Stimulated activated CD4-positive, alpha-beta T cell treated with anti-CD3 and anti-CD28 coated beads, Interleukin-2, amount 100 ng/mL, for 4 hours (primary cell): ENCODE results near the gene HLTF.

Experiments
- DNase-seq: peaks from one replicate; pipeline ENCODE4 v3.0.0-alpha.2; 2020; ENCODE audit warnings: low read depth

Gene HLTF

GRCh38 chr3:149085828-149086231 lies 503 bp downstream of the HLTF start:
- no peak for DNase-seq

DNA sequence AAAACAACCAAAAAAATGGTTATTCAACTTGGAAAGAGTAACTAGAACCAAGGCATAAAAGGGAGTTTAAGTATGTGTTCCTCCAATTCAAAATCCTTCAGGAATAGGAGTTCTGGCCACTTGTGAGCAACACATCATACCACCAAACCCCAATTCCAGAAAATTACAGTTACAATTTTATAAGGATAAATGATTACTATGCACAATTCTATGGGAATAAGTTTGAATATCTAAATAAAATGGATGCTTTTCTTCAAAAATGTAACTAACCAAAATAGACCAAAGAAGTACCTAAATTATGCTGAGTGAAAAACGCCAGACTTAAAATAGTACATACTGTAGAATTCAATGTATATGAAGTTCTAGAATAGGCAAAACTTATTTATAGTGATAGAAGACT lies 4.6 kb downstream of the HLTF start:
- no peak for DNase-seq

- DNase-seq: no peak
Measured at GRCh38 chr3:149080699-149081091, 5.6 kb downstream of the HLTF start.

DNA sequence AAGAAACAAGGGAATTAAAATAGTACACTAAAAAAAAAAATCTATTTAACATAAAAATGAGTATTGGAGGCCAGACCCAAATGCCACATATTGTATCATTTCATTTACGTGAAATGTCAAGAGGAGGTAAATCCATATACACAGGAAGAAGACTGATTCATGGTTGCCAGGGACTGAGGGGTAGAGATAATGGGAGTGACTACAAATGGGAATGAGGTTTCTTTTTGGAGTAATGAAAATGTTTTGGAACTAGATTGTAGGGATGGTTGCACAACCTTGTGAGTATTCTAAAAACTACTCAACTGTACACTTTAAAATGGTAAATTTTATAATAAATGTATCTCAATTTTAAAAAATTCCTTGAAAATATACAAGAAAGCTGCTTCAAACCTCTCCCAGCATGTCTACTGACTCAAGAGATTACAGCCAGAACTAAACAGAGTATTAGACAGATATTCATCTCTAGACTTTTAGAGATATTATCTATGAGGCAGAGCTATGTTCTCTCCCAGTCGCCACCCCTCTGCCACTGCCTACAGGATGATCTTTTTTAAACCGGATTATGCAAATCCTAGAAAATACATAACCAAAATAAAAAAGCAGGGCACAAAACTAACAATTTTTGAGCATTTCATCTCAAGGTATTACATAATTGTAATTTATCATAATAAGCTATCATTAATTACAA lies 6.2 kb downstream of the HLTF start:
- DNase-seq: no peak

DNA sequence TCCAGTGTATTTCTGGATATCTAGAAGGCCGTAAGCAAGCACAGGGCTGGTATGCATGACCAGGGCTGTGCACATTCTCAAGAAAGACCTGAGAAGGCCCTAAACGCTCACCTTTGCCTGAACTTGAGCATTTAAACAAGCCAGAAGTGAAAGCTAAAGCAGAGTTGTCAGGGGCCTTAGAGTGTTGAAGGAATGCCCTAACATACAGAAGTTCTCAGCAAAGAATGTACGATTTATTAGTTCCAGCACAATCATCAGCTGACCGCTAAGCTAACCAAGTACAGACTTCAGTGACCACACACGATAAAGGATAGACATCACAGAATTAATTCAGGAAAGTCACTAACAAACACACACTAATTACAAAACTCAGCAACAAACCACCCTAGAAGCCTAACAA lies 8.7 kb downstream of the HLTF start:
- DNase-seq: no peak

DNA sequence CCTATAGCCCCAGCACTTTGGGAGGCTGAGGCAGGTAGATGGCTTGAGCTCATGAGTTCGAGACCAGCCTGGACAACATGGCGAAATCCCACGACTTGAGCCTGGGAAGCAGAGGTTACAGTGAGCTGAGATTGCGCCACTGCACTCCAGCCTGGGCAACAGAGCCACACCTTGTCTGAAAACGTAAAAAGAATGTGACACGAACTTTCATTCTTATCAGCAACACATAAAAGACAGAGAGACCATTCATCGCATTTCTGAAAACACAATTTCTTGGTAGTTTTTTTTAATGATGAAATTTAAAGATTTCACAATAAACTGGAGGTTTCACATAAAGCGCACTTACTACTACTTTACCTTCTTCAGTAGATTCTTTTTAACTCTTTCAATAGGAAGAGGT lies 18.4 kb downstream of the HLTF start:
- no peak for DNase-seq

- DNase-seq: no peak
Measured at GRCh38 chr3:149061776-149062175, 24.6 kb downstream of the HLTF start.

DNA sequence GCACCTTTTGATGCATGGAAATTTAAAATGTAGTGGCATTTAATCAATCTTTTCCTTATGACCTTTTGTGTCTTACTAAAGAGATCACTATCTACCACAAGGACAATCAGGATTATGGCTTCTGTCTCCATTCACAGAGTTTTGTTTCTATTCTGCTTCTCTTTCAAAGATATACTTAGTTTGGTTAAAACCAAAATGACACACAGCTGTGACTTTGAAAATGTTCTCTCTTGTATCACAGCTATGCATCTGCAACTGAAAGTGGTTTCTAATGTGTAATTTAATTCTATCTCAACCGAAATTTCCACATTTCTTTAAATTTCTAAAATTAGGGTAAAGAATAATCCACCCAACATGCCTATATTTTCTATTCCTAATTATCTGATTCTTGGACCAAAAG lies 27.7 kb downstream of the HLTF start:
- DNase-seq: no peak

- DNase-seq: no peak
Measured at GRCh38 chr3:149058198-149058597, 28.1 kb downstream of the HLTF start.

DNA sequence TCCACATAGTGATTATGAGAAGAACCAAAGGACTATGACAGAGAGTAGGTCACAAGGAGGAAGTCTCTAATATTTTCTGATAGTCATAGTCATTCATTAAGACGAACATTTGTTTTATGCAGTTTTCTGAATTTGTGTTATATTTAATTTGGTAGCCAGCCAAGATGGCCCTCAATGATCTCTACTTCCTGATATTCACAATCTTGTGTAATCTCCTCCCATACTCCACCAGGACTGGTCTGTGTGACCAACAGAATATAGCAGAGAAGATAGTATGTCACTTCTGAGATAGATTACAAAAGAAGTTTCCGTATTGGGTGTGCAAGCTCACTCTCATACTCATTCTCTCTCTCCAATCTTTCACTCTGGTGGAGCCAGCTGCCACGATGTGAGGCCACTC lies 30.8 kb downstream of the HLTF start:
- no peak for DNase-seq

DNA sequence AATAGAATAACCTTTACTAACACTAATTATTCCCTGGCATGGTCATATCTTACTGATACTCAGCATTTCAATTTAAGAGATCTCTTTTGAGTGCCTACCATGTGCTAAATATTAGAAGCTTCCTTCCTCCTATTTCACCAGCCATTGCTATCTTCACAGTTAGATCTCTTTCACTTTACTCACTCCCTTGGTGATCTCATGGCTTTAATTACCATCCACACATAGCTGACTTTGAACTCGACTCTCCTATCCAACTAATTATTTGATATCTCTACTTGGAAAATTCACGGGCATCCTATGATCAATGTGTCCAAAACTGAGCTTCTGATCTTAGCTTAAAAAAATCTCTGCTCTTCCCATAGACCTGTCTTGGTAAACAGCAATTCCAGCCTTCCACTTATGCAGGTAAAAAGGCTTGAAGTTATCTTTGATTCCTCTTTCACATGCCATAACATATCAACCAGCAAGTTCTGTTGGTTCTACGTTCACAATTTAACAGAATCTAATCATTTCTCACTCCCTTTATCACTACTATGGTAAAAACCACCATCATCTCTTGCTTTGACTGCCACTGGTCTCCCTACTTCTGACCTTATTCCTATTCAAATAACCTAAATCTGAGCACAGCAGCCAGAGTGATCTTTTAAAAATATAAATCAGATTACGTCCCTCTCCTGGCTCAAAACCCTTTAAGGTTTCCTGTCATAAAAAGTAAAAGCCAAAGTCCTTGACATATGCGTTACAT lies 41.8 kb downstream of the HLTF start:
- DNase-seq: no peak

DNA sequence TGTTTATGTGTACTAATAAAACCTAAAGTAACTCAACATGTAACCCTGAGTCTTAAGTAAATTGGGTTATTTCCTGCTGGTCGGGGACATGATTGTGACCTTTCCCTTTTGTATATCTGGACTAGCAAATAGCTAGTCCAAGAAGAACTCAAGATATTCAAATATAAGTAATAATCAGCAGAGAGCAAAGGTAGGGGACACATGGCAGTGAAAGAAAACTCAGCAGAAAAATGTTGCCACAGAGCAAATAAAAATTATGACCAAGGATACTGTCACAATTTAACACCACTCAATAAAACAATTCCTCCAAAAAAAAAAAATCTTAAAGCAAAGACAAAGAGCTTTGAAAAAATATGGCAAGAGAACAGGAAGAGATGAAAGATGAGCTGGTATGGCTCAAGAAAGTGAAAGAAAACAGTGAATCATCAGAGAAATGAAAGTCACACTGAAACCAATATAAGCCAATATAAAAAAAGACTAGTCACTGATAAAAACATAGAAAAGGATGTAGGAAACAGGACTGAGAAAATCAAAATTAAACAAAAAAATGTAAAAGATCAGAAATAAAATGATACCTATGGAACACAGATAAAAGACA lies 43.4 kb downstream of the HLTF start:
- DNase-seq: no peak

DNA sequence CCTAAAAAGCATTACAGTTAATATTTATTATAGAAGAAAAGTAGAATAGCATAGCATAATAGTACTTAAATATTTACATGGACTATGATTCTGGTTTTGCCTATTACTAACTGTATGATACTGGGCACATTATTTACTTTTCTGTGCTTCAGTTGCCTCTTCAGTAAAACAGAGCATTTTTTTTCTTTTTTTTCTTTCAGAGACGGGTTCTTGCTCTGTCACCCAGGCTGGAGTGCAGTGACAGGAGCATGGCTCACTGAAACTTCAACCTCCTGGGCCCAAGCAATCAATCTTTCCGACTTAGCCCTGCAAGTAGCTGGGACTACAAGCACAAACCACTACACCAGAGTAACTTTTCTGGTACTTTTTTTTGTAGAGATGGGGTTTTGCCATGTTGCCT lies 48.0 kb downstream of the HLTF start:
- no peak for DNase-seq

GRCh38 chr3:149037684-149038083 lies 48.6 kb downstream of the HLTF start:
- DNase-seq: no peak

DNA sequence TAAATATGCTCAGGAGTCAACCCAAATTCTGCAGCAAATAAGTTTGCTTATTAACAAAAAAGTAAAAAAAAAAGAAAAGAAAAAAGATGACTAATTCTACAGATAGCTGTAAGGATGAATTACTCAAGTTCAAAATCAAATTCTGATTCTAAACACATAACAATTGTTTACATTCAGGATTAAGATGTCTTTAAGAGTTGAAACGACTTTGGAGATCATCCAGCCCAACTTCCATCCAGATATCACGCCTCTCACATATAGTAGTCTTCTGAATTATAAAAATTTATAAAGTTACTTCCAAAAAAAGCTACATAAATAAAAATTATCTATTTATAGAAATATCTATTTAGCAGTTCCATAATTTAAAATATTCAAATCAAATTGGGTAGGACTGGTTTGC lies 55.2 kb downstream of the HLTF start:
- no peak for DNase-seq

GRCh38 chr3:149026718-149027117 lies 59.6 kb downstream of the HLTF start:
- no peak for DNase-seq

DNA sequence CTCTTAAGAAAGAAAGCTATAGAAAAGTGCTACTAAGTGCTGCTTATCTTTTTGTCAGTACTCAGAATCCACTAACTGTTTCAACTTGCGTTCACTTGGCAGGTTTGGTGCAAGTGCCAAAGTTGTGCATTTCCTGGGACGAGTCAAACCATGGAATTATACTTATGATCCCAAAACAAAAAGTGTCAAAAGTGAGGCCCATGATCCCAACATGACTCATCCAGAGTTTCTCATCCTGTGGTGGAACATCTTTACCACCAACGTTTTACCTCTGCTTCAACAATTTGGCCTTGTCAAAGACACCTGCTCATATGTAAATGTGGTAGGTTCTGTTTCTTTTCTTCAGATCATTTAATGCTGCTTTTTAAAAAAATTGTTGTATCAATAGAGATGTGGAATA lies 62.4 kb downstream of the HLTF start:
- no peak for DNase-seq

DNA sequence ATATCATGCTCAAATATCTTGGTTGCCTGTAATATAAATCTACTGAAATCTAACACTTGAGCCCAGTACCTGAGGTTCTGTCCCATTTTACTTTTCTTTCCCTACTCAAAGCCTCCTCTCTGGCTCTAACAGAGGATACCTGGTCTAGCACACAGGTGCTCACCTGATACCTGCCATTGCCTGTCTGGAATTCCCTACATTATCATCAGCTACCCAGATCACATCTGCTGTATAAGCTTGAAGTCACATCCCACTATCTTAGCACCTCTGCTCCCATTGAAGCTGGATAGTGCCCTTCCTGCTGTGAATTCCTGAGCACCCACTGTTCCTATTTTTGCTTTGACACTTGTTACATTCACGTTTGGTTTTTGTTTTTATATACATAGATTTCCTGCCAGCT lies 64.5 kb downstream of the HLTF start:
- DNase-seq: no peak

DNA sequence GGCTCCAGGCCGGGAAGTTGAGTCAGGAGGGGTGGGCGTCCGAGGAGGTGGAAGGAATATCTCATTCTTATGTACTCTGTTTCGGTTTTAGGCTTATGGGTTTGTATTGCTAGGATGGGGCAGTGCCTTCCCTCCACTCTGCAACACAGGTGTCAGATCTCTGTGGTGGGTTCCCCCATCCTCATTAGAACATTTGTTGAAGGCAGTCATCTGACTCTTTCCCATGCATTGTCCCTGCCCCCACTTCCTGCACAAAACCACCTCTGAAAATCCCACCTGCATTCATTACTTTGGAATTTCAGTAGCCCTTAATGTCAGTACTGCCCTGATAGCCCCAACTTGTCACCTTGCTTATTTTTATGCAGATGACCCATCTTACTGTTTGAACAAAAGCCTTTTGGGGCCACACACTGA lies 65.5 kb downstream of the HLTF start:
- DNase-seq: no peak

DNA sequence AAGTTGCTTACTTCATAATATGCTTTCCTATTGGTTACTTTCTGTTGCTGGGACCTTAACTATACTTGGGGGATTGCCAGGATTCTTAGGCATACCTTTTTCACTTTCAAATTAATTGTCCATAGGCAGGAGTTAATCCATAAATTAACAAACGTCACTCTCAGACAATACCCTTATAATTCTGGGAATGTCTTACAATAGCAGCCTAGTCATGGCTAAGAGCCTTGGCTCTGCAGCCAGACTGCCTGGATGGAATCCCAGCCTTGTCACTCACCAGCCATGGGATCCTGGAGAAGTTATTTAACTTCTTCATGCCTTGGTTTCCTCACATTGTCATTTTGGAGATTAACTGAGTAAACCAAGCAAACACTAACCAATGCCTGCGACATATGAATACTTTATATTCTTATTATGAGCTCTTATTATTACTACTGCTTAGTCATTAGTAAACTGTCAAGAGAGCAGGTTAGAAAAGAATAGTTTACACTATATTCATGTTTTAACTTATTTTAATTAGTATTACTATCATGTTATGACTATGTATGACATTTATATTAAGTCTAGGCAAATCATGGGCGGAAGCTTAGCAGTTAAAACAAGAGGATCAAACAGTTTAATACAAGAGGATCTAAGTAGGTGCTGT lies 66.0 kb downstream of the HLTF start:
- no peak for DNase-seq

- DNase-seq: no peak
Measured at GRCh38 chr3:149019580-149019979, 66.8 kb downstream of the HLTF start.

GRCh38 chr3:149018247-149018646 lies 68.1 kb downstream of the HLTF start:
- no peak for DNase-seq
